HG02642 (cell line): Measurements from ENCODE around the gene ZNRD2.
A peak's percentile ranks its signal among the peaks of the same experiment; 100 is the strongest.

ENCODE experiments used
- ATAC-seq: cut with Tn5 transposase; IDR thresholded peaks from one replicate; pipeline ENCODE4 v1.9.1; 2021; ENCODE audit warnings: mild to moderate bottlenecking; ENCODE audit not compliant: unreplicated experiment, poor library complexity

The ZNRD2 gene

DNA sequence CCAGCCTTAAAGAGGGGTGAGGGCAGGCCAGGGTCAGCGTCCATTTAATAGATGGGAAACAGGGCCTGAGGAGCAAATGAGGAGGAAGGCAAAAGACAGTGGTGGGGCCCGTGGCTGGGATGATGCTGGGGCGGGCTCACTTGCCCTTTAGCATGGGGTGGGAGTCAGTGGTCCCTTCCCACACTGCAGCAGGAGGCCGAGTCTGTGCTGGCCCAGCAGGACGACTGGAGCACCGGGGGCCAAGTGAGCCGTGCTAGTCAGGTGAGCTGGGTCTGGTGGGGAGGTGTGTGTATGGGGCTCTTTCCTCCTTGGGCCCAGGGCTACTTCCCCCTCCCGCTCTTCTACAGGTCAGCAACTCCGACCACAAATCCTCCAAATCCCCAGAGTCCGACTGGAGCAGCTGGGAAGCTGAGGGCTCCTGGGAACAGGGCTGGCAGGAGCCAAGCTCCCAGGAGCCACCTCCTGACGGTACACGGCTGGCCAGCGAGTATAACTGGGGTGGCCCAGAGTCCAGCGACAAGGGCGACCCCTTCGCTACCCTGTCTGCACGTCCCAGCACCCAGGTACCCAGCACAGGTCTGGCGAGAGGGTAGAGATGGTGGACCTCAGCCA is 32.6 kb upstream of the ZNRD2 start:
- no peak for ATAC-seq

DNA sequence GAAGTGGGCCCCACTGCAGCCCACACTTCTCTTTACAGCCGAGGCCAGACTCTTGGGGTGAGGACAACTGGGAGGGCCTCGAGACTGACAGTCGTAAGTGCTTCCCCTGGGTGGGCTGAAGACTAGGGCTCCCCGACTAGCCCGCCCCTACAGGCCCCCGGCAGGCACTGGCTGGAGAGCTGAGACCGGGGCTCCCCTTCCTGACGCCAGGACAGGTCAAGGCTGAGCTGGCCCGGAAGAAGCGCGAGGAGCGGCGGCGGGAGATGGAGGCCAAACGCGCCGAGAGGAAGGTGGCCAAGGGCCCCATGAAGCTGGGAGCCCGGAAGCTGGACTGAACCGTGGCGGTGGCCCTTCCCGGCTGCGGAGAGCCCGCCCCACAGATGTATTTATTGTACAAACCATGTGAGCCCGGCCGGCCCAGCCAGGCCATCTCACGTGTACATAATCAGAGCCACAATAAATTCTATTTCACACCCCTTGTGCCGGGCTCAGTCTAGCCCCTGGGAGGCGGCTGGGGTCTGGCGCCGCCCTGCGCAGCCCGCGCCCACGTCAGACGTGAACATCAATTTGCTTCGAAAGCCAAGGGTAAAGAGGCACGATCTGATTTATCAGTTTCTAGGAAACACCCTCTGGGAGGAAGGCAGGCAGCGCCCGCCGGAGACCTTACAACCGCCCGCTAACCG is 31.9 kb upstream of the ZNRD2 start:
- ATAC-seq, result no peak

DNA sequence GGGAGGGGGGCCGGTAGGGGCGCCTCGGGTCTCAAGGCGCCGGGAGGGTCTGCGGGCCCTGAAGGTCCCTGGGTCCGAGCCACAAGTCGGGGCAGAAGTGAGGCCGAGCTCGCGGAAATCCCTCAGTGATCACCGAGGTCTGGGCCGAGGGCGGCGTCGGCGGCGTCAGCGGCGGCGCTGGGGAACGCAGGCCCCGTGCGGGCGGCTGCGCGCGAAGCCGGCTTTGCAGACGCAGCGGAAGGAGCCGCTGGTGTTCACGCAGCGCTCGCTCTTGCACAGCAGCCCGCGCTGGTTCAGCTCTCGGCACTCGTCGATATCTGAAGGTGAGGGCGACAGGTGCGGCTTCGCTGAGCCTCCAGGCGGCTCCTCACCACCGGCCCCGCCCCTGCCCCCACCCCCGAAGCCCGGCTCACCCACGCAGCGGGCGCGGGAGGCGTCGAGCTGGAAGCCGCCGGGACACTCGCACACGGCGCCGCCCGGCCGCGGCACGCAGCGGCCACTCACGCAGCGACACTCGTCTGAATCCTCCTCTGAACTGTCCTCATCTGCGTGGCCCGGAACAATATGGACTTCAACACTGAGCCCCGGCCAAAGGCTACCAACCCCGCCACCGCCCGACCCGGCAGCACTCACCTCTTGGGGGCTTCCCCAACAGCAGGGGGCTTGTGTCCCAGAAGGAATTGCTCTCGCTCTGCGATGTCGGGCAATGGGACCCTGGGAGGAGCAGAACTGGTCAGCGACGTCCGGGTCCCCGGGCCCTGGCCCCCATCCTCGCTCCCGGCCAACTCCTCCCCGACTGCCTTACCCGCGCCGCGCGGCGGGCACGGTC is 31.1 kb upstream of the ZNRD2 start:
- no peak for ATAC-seq

DNA sequence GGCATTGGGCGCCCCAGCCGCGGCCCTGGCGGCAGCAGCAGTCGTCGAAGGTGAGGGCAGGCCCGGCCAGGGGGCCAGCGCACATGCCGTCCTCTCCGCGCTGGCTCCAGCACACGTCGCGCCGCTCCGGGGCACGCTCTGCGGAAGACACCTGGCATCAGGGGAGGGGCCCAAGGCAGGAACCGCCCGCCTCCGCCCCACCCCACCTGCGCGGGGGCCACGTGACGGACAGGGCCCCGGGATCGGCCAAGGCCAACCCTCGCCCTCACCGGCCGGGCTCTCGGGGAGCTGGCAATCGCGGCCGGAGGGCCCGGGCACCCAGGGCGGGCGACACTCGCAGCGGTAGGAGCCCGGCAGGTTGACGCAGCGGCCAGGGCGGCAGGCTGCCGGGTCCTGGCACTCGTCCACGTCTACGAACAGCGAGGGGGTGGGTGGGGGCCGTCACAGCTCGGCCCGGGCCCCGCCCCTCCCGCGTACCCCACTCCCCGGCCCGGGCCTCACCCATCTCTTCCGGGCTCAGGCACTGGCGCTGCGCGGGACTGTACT is 30.5 kb upstream of the ZNRD2 start:
- peak; percentile 54 for ATAC-seq

DNA sequence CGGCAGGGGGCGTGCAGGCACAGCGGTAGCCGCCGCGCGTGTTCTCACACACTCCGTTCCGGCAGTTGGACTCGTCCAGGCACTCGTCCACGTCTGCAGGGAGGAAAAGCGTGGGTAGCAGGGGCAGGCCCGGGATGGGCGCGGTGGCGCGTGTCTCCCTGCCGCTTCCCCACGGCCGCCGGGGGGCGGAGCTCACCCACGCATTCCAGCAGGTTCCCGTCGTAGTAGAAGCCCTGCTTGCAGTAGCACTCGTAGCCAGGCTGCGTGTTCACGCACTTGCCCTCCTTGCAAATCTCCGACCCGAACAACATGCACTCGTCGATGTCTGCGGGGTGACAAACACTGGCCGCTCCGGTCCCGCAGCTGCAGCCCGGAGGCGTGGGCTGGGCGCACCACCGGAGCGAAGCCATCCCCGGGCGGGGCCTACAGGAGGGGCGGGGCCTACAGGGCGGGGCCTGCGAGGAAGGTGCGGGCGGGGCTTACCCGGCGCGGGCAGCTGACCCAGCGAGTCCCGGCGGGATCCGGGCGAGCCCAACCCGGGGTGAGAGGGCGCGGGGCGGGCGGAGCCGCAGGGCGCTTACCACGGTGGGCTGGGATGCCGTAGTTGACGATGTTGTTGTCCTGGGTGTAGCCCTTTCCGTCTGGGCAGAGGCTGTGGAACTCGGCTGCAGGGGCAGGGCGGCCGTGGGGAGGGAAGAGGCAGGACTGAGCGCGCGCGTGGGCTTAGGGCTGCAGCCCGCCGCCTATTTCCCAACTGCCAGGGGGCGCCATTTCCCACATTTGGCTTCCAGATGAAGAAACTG is 29.8 kb upstream of the ZNRD2 start:
- peak; percentile 73 for ATAC-seq

DNA sequence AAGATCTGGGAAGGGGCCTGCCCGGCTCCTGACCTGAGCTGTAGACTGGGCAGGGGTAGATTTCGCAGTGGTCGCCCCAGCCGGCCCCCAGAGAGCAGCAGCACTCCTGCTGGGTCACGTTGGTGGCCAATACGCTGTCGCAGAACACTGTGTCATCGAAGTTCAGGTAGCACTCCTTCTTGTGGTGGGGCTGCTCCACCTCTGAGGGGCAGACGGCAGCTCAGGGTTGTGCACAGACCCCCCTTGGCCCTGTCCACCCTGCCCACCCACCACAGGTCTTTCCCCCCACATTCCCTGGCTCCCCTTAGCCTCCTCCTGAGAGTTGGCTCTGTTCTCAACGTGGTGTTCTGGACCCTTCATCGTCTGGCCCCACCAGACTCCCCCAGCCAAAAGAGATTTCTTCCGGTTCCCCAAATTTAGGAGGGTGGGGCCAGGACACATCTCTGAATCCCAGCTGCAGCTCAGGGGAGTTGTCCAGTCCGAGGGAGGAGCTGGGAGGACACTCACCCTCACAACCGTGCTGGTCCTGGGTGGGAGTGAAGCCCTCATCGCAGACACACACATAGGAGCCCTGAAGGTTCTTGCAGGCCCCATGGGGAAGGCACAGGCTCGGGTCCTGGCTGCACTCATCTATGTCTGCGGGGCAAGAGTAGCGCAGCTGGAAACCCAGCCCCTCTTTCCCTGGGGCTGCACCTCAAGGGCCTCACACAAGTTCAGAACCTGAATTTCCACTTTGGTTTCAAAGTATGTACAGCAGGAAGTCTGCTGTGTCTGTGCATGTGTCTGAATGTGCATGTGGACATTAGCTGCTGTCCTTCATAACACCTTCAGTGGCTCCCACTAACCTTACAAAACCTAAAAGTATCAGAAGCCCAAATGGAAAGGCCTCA is 28.9 kb upstream of the ZNRD2 start:
- no peak for ATAC-seq

DNA sequence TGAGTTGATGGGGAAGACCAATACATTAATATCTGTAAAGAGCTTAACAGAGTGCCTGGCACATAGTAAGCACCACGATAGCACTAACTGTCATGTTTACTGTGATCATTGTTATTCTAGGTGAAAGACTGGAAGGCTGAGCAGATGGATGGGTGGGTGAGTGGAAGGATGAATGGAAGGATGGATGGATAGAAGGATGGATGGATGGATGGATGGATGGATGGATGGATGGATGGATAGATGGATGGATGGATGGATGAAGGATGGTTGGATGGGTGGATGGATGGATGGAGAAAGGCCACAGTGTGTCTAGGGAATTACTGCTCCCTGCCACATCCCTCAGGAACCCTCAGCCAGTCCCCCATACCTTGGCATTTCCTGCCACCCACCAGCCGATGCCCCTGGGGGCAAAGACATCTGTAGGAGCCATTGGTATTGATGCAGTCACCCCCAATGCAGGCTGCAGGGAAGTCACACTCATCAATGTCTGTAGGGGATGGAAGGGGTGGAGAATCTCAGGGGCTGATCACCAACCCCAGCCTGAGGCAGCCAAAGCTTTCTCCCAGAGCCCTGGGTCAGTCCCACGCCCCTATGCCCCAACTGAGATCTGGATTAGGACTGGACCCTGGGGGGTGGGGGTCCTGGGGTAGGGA is 27.4 kb upstream of the ZNRD2 start:
- no peak for ATAC-seq

DNA sequence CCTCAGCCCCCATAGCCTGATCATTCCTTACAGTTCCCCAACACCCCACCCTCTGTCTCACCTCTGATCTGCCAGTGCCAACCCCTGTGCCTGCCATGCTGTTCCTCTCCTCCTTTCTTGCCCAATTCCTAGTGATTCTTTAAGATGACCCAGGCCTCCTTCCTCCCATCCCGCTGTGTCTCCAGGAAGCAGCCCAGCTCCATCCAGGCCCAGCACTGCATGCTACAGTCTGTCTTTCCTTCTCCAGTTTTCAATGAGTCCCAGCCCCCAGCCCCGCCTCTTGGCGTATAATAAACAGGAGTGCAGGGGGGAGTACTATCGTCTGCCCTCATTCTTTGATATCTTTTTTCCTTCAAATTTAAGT is 24.4 kb upstream of the ZNRD2 start:
- no peak for ATAC-seq

DNA sequence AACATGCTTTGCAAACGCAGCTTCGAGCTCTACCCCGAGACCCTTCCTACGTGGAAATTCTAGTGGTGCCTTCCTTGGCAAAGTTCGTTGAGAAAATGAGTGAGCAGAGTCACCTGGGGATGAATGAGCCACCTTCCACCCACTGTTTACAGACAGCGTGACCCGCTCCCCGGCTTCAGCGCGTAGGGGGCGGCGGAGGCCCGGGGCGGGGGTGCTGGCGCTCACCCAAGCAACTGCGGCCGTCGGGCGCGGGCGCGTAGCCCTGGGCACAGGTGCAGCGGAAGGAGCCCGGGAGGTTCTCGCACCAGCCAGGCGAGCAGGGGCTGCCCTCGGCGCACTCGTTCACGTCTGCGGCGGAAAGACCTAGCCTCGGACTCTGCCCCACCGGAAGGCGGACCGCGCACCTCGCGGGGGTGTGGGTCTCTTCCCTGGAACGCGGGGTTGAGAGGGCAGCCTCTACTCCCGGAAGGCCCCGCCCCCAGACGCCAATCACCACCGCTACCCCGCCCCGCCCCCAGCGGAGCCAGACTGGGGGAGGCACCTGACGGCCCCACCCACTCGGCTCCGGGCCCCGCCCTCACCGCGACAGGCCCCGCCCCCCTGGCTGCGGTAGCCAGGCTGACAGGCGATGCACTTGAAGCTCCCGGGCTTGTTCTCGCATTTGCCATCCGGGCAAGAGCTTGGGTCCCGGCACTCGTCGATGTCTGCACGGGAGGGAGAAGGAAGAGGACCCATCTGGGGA is 23.9 kb upstream of the ZNRD2 start:
- peak; percentile 82 for ATAC-seq

DNA sequence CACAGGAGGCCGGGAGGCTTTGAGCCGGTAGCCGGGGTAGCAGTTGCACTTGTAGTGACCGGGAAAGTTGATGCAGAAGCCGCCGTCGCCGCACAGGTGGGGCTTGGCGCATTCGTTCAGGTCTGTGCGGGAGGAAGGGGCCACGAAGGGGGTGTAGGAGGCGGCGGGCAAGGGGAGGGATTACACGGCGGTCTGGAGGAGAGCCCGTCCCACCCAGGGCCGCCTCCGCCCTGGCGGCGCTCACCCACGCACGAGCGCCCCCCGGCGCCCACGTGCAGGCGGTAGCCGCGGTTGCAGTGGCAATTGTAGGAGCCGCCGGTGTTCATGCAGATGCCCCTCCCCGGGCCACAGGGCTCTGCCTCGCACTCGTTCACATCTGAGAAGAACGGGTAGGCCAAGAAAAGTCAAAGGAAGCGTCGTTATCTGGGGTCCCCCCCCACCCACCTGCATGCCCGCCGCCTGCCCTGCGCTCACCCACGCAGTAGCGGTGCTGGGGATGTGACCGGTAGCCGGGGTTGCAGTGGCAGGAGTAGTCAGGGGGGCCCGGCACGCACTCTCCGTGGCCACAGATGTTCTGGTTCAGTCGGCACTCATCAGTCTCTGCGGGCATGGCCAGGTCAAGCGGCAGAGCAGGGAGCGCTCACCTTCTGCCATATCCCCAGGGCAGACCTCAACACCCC is 22.7 kb upstream of the ZNRD2 start:
- ATAC-seq, result no peak

DNA sequence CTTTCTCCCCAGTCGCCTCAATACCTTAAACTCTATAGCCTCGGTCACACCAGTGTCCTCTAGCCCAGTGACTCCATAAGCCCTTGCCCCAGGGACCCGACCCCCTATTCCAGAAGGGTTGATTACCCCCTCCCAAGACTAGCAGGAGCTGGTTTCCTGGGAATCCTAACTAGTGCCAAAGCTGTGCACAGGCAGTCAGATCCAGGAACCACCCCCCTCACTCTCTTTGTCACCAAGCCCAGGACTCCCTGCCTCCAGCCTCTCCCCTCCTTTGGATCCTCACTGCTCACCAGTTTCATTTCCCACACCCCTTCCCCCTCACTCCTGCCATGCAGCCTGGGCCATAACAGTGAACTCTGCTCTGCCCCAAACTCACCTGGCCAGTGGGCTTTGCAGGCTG is 21.9 kb upstream of the ZNRD2 start:
- ATAC-seq, result no peak

DNA sequence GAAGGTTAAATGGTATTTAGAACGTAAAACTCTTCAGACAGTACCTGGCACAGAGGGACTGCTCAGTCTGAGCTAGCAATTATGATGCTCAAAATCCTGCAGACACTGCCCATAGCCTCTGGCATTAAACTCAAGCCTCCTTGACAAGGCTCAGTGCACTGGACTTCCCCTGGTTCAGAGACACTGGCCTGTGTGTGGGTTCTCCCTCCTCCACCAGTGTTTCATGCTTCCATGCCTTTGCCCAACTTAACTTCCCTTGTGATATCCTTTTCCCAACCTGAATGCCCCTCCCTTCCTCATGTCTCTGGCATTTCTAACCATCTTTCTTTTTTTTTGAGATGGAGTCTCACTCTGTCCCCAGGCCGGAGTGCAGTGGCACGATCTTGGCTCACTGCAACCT is 21.2 kb upstream of the ZNRD2 start:
- ATAC-seq, result no peak

DNA sequence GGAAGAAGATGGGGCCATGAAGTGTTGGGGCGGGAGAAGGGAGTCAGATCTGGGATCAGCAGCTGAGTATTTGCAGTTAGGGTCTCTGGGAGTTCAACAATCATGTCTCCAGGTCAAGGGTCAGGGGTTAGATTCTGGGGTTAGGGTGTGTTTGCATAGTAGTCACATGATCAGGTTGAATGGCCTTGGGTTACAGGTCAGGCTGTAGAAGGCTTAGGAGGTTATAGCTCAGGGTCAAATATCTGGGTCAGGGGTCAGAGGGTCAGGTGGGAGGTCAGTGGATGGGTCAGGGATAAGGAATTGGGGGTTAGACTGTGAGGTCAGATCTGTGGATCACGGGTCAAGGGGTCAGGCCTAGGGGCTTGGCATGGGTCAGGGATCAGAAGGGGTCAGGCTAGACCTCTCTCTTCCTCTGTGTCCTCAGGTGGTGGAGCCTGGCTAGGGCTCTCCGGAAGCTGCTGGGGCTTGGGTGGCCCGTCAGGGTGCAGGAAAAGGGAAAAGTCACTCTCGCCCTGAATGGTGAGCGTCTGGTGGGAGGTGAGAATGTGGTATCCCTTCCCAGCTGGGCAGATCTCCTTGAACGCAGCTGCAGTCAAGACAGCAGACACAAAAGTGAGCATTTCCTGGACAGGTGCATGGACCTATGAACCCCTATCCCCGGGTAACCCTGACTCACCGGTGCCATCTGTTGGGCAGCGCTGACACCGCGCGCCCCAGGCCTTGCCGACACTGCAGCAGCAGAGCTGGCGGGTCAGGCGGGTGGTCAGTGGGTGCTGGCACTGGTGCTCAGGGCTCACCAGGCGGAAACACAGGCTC is 18.5 kb upstream of the ZNRD2 start:
- peak; percentile 61 for ATAC-seq

DNA sequence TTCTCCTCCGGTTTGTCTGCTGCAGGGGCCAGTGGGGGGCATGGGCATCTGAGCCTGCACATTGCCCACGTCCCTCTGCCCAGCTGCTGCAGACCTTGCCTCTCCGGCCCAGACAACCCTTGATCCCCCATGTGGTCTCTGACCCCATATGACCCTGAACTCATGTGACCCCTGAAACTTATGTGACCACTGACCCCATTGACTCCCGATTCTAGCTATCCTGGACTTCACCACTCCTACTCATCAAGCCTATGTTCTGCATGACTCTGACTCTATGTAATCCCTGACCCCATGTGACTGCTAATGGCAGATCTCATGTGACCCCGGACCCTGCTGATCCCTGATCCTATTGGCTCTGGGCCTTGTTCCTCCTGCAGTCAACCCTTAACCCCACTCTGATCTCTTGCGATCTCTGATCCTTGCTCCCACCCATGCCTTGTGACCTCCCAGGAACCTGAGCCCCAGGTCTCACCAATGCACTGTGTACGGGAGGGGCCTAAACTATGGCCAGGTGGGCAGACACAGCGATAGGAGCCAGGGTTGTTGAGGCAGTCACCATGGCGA is 17.8 kb upstream of the ZNRD2 start:
- ATAC-seq, result peak; percentile 23

DNA sequence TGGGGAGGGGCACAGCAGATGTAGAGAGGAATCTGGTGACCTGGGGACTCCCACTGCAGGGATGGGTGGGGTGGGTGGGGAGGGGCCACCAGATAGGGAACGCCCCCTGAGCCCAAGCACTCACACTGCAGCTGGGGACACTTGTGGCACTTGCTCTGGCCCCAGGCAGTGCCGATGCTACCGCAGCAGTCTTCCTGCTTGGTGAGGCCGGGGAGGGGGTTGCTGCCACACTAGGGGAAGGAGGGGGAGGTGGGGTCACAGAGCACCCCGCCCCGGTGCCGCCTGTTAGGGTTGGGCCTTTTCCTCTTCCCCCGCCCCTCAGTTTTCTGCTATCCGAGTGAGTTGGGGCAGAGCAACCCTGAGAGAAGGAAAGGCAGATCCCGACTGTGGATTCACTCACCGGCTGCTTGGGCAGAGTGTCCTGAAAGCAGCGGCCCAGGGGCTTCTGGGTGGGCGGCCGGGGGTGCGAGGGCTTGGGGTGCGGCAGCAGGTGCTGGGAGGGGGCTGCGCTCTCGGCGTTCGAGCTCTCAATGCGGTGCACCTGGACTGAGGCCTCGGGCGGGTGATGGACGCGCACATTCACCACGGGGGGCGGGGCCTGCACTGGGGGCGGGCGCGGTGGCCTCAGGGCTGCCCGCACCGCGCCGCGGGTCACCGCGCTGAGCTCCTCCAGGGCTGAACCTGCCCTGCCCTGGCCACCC is 16.8 kb upstream of the ZNRD2 start:
- ATAC-seq, result no peak
